Liver (tissue), 9 donors: ENCODE measurements around the gene NIT1. TPM values are rescaled to one million over a fixed set of nuclear protein-coding genes. Genes with fewer than 3 reads are reported as not detected.
A peak's percentile ranks its signal among the peaks of the same experiment; 100 is the strongest.

Experiments used
- DNase-seq: peaks from one replicate; pipeline ENCODE4 v3.0.0-alpha.2; 2017; ENCODE audit warnings: low spot score
- H3K27ac ChIP-seq, 2 donors: one replicate each; pipeline ENCODE4 v1.7.0; 2013; ENCODE audit warnings: inconsistent platforms in 2 of 2, low read length in 2 of 2, control low read depth in 1 of 2, low read depth in 1 of 2, mild to moderate bottlenecking in 1 of 2
- H3K27me3 ChIP-seq, 4 donors: one replicate each; pipeline versions ENCODE4 v1.6.1 to v1.7.0; 2013; ENCODE audit warnings: low read length in 3 of 4, inconsistent platforms in 1 of 4, mild to moderate bottlenecking in 1 of 4, moderate library complexity in 1 of 4; ENCODE audit not compliant: control insufficient read depth in 4 of 4, insufficient read depth in 4 of 4
- H3K36me3 ChIP-seq, 4 donors: one replicate each; pipeline versions ENCODE4 v1.6.1 to v1.7.0; 2013; ENCODE audit warnings: low read length in 3 of 4, mild to moderate bottlenecking in 3 of 4, low read depth in 1 of 4, moderate library complexity in 1 of 4; ENCODE audit not compliant: control insufficient read depth in 4 of 4, insufficient read depth in 3 of 4
- H3K4me1 ChIP-seq, 4 donors: one replicate each; pipeline versions ENCODE4 v1.6.1 to v1.7.0; 2013; ENCODE audit warnings: low read length in 3 of 4, mild to moderate bottlenecking in 3 of 4, moderate library complexity in 1 of 4; ENCODE audit not compliant: control insufficient read depth in 4 of 4, insufficient read depth in 4 of 4
- H3K4me3 ChIP-seq, 3 donors: one replicate each; pipeline versions ENCODE4 v1.6.1 to v1.7.0; 2013; ENCODE audit warnings: low read length in 3 of 3, control low read depth in 1 of 3, low read depth in 1 of 3, mild to moderate bottlenecking in 1 of 3
- H3K9ac ChIP-seq, 2 donors: one replicate each; pipeline ENCODE4 v1.7.0; 2013; ENCODE audit warnings: low read length in 2 of 2, mild to moderate bottlenecking in 2 of 2, moderate library complexity in 2 of 2, control low read depth in 1 of 2, low read depth in 1 of 2
- H3K9me3 ChIP-seq, 4 donors: one replicate each; pipeline versions ENCODE4 v1.6.1 to v1.7.0; 2013; ENCODE audit warnings: low read length in 3 of 4; ENCODE audit not compliant: control insufficient read depth in 4 of 4
- ATF3 ChIP-seq: IDR thresholded peaks from 2 replicates; pipeline ENCODE4 v1.6.1; 2016; ENCODE audit warnings: antibody characterized with exemption
- CTCF ChIP-seq: fragments of 150-350 bp; IDR thresholded peaks from 2 replicates; pipeline ENCODE4 v1.5.1; 2017; ENCODE audit warnings: improper control_type of control experiment, low read depth, low read length; ENCODE audit not compliant: missing input control
- EGR1 ChIP-seq, 2 donors: IDR thresholded peaks; 2 replicates each; pipeline ENCODE4 v1.6.1; 2016 to 2018; ENCODE audit warnings: antibody characterized with exemption in 2 of 2, low read depth in 2 of 2
- FOXA1 ChIP-seq: IDR thresholded peaks from 2 replicates; pipeline ENCODE4 v1.6.1; 2016; ENCODE audit warnings: antibody characterized with exemption
- GABPA ChIP-seq, 2 donors: IDR thresholded peaks in 1 of 2; conservative IDR thresholded peaks in 1 of 2; 2 replicates each; pipeline ENCODE4 v1.6.1; 2016; ENCODE audit warnings: antibody characterized with exemption in 2 of 2, mild to moderate bottlenecking in 1 of 2, moderate library complexity in 1 of 2
- HNF4A ChIP-seq, 2 donors: conservative IDR thresholded peaks; 2 replicates each; pipeline ENCODE4 v1.6.1; 2016; ENCODE audit warnings: antibody characterized with exemption in 2 of 2, mild to moderate bottlenecking in 2 of 2
- HNF4G ChIP-seq: IDR thresholded peaks from 2 replicates; pipeline ENCODE4 v1.6.1; 2016; ENCODE audit warnings: antibody characterized with exemption
- JUND ChIP-seq, 2 donors: IDR thresholded peaks; 2 replicates each; pipeline ENCODE4 v1.6.1; 2016; ENCODE audit warnings: antibody characterized with exemption in 2 of 2
- MAX ChIP-seq: IDR thresholded peaks from 2 replicates; pipeline ENCODE4 v1.6.1; 2016; ENCODE audit warnings: antibody characterized with exemption
- NR2F2 ChIP-seq: IDR thresholded peaks from 2 replicates; pipeline ENCODE4 v1.6.1; 2016; ENCODE audit warnings: antibody characterized with exemption
- RAD21 ChIP-seq, 2 donors: IDR thresholded peaks; 2 replicates each; pipeline ENCODE4 v1.6.1; 2016; ENCODE audit warnings: antibody characterized with exemption in 2 of 2, mild to moderate bottlenecking in 2 of 2
- RXRA ChIP-seq, 2 donors: IDR thresholded peaks; 2 replicates each; pipeline ENCODE4 v1.6.1; 2017 to 2018; ENCODE audit warnings: antibody characterized with exemption in 2 of 2, mild to moderate bottlenecking in 1 of 2
- SP1 ChIP-seq: IDR thresholded peaks from 2 replicates; pipeline ENCODE4 v1.6.1; 2018; ENCODE audit warnings: antibody characterized with exemption, mild to moderate bottlenecking
- TAF1 ChIP-seq: conservative IDR thresholded peaks from 2 replicates; pipeline ENCODE4 v1.6.1; 2016; ENCODE audit warnings: antibody characterized with exemption, mild to moderate bottlenecking
- YY1 ChIP-seq: IDR thresholded peaks from 2 replicates; pipeline ENCODE4 v1.6.1; 2016; ENCODE audit warnings: antibody characterized with exemption, mild to moderate bottlenecking
- ZBTB33 ChIP-seq: IDR thresholded peaks from 2 replicates; pipeline ENCODE4 v1.6.1; 2016; ENCODE audit warnings: antibody characterized with exemption
- WGBS: extraction: QIAGEN DNeasy Blood & Tissue Kit; methylation state at CpG from one replicate; pipeline ENCODE4 v1.1.7; 2013; 5-methylcytosine and 5-hydroxymethylcytosine counted together
- polyA plus RNA-seq, 2 donors: library from polyadenylated mRNA; stranded (reverse) in 1 of 2; unstranded in 1 of 2; fragments of 200-250 nt in 1 of 2; fragments of >200 nt in 1 of 2; fragmentation: Nextera tagmentation in 1 of 2; extraction: Ambion mirVana in 1 of 2; gene quantifications; one replicate each; pipeline versions ENCODE4 v1.2.1 to v1.2.3, GENCODE V29; 2013 to 2015
- total RNA-seq, 2 donors: library from RNA; depleted of rRNA; stranded (reverse); fragments of >200 nt; gene quantifications; one replicate each; pipeline ENCODE4 v1.2.3, GENCODE V29; 2014
- TF ChIP-seq, protein P1 (sequence below): IDR thresholded peaks from 2 replicates; pipeline ENCODE4 v1.6.1; 2016; ENCODE audit warnings: antibody characterized with exemption, mild to moderate bottlenecking
- donor health status: healthy.
- donor health status: healthy.
- donor health status: healthy.
- donor health status: healthy.
- donor health status: healthy.

The NIT1 gene
- total and polyA plus RNA-seq, 4 donors: 17.8 to 45.8 (median 39.3) TPM

GRCh38 chr1:161132410-161133219, 14.7 kb downstream of the NIT1 start, which contains the start of gene DEDD:
Gene DEDD (minus strand): TSS chr1:161132667. CDS start chr1:161124462, 8,205 bp downstream.
- peak within 1 kb of the TSS; percentile 48 to 89 for H3K9ac ChIP-seq
- H3K27ac ChIP-seq: peak within 1 kb of the TSS; percentile 92 to 99
- no peaks in the 10 kb centered on the region for H3K9me3 ChIP-seq
- H3K27me3 ChIP-seq: no peaks in the 10 kb centered on the region
- H3K4me3 ChIP-seq: peak within 1 kb of the TSS; percentile 72 to 92 (median 88)
- peak; percentile 85 for DNase-seq
- H3K4me1 ChIP-seq: peaks cover 0 to 21% (median 16%) of the 10 kb centered on the region in 4 donors
- 1% methylated on average over 68 of the region's 68 CpGs for WGBS
- peaks cover 0 to 16% (median 11%) of the 10 kb centered on the region in 4 donors for H3K36me3 ChIP-seq
- peak; percentile 34 for TF ChIP-seq ZBTB33
- peak; percentile 68 to 76 for TF ChIP-seq RXRA (IDR thresholded peaks at IDR 0.05)
- TF ChIP-seq, protein P1, sequence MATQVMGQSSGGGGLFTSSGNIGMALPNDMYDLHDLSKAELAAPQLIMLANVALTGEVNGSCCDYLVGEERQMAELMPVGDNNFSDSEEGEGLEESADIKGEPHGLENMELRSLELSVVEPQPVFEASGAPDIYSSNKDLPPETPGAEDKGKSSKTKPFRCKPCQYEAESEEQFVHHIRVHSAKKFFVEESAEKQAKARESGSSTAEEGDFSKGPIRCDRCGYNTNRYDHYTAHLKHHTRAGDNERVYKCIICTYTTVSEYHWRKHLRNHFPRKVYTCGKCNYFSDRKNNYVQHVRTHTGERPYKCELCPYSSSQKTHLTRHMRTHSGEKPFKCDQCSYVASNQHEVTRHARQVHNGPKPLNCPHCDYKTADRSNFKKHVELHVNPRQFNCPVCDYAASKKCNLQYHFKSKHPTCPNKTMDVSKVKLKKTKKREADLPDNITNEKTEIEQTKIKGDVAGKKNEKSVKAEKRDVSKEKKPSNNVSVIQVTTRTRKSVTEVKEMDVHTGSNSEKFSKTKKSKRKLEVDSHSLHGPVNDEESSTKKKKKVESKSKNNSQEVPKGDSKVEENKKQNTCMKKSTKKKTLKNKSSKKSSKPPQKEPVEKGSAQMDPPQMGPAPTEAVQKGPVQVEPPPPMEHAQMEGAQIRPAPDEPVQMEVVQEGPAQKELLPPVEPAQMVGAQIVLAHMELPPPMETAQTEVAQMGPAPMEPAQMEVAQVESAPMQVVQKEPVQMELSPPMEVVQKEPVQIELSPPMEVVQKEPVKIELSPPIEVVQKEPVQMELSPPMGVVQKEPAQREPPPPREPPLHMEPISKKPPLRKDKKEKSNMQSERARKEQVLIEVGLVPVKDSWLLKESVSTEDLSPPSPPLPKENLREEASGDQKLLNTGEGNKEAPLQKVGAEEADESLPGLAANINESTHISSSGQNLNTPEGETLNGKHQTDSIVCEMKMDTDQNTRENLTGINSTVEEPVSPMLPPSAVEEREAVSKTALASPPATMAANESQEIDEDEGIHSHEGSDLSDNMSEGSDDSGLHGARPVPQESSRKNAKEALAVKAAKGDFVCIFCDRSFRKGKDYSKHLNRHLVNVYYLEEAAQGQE: no peak
- no peak for TF ChIP-seq HNF4A (conservative IDR thresholded peaks at IDR 0.05)
- peak; percentile 87 to 95 for TF ChIP-seq JUND (IDR thresholded peaks at IDR 0.05)
- TF ChIP-seq ATF3: peak; percentile 80
- TF ChIP-seq HNF4G: no peak
- peak; percentile 97 for TF ChIP-seq NR2F2
- TF ChIP-seq MAX: peak; percentile 82
- peak; percentile 44 to 76 for TF ChIP-seq GABPA (IDR thresholded peaks at IDR 0.05 in 1 of 2, conservative IDR thresholded peaks at IDR 0.05 in 1 of 2)
- TF ChIP-seq YY1: peak; percentile 100
- TF ChIP-seq SP1: peak; percentile 54
- TF ChIP-seq RAD21 (IDR thresholded peaks at IDR 0.05): peak in 1 of 2 donors; percentile 19
- TF ChIP-seq CTCF: no peak
- peak; percentile 72 for TF ChIP-seq TAF1
- no peak for TF ChIP-seq FOXA1
- TF ChIP-seq EGR1 (IDR thresholded peaks at IDR 0.05; ENCODE audit: low read depth in 2 of 2): peak; percentile 54 to 71
